HG02885 (cell line): ENCODE data around the gene NRTN.

ENCODE experiments used
- ATAC-seq: cut with Tn5 transposase; IDR thresholded peaks from one replicate; pipeline ENCODE4 v1.9.1; 2021; ENCODE audit warnings: mild to moderate bottlenecking; ENCODE audit not compliant: unreplicated experiment, poor library complexity

Gene NRTN

DNA sequence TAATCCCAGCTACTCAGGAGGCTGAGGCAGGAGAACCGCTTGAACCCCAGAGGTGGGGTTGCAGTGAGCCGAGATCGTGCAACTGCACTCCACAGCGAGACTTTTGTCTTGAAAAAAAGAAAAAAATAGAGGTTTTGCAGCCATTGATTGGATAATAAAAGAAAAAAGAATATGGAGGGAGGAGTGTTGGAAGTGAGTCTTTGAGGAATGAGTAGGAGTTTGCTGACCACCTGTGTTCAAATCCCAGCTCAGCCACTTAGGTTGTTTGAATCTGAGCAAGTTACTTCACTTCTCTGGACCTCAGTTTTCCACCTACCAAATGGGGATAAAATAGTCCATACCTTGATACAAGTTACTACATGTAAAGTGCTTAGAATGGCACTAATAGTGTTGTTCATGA lies 6.2 kb downstream of the NRTN start:
- ATAC-seq: no peak

GRCh38 chr19:5814123-5814851 lies 9.4 kb downstream of the NRTN start:
- no peak for ATAC-seq

- no peak for ATAC-seq
Observed at GRCh38 chr19:5814852-5815246, 10.0 kb downstream of the NRTN start.

GRCh38 chr19:5817218-5817617 lies 12.4 kb downstream of the NRTN start:
- no peak for ATAC-seq

GRCh38 chr19:5818594-5818993 lies 13.7 kb downstream of the NRTN start:
- no peak for ATAC-seq

GRCh38 chr19:5820785-5821184 lies 15.9 kb downstream of the NRTN start:
- no peak for ATAC-seq

GRCh38 chr19:5821521-5822180 lies 16.8 kb downstream of the NRTN start:
- no peak for ATAC-seq

- no peak for ATAC-seq
Observed at GRCh38 chr19:5822181-5822844, 17.4 kb downstream of the NRTN start.

GRCh38 chr19:5823579-5824281 lies 18.9 kb downstream of the NRTN start:
- ATAC-seq: no peak

DNA sequence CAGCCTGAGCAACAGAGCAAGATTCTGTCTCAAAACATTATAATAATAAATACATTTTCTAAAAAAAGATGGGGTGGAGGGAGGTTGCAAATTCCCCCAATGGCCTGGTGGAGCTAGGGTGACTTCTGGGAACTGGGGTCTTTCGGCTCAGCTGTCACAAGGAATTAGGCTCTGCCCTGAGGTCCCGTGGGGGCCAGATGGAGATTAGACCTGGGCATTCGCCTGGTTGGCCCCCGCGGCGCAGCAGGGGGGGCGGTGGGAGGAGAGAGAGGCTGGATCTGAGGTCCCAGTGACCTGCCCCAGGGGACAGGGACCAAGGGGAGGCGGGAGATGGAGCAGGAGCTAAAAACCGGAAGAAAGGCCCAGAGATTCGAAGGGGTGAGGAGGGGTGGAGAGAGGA lies 19.9 kb downstream of the NRTN start:
- ATAC-seq: no peak

GRCh38 chr19:5825178-5825577 lies 20.3 kb downstream of the NRTN start:
- ATAC-seq: no peak

DNA sequence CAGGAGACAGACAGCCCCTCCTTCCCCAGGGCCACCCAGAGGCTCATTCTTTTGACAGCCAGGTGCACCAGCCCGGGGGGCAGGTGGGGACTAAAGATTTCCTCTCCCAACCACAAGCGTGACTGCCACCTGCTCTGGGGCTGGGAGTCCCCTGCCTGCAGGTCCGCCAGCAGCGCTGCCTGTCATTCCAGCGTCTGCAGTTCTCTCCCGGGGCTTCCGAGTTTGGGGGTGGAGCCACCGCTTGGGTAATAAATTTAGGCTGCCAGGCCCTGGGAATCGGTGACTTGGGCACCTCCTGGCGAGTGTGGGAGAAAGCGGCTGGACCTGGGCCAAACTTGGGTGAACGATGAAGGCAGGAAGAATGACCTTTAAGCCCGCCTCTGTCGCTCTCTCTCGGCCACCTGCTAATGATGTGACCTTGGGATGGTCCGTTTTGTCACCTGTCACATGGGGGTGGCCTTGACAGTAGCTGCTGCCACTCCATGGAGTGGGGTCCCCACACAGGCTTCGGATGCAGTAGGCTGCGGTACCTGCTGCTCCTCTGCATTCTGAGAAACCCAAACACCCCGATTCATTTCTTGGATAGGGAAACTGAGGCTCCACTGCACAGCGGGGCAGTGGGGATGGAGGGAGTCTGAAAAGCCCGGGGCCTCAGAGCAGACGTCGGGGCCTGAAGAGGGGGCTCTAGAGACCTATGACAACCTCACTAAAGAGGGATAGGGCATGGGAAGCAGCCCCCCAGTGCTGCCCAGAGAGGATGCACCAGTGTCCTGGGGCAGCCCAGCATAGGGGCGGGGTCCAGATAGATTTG lies 21.9 kb downstream of the NRTN start:
- ATAC-seq: no peak

GRCh38 chr19:5827342-5827890 lies 22.5 kb downstream of the NRTN start:
- no peak for ATAC-seq

- ATAC-seq: peak; percentile 67
Observed at GRCh38 chr19:5827891-5828660, 23.2 kb downstream of the NRTN start.

DNA sequence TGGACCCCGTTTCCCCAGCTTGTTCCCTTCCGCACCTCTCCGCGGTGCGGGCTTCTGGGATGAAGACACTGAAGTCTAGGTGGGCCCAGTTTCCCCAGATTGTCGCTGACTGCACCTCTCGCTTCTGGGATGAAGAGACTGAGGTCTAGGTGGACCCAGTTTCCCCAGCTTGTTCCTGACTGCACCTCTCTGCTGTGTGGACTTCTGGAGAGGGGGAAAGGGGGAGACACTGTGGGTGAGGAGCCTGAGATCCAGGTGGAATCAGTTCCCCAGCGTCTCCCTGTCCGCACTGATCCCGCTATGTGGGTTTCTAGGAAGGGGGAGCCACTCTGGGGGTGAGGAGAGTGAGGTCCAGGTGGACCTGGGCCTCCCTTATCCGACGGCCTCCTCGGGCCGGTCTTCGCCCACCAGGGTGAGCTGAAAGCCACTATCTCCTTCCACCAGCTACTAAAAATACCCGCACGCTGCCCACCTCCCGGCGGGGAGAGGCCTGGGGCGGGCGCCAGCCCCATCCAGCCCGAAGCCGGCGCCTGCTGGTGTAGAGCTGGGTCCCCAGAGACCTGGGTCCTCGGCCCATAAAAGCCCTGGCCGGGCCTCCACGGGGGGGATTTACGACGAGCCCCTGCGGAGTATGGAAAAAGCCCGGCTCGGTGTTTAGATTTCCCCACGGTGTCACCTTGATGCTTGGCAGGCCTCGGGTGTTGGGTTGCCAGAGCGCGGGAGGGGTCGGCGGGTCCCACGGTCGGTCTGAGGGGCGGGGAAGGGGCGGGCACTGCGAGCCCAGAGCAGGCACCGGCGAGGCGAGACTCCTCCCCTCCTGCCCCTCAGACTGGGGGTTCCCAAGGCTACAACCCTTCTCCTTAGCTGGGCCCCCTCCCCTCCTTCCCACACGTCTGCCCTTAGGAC lies 24.0 kb downstream of the NRTN start:
- ATAC-seq: no peak

DNA sequence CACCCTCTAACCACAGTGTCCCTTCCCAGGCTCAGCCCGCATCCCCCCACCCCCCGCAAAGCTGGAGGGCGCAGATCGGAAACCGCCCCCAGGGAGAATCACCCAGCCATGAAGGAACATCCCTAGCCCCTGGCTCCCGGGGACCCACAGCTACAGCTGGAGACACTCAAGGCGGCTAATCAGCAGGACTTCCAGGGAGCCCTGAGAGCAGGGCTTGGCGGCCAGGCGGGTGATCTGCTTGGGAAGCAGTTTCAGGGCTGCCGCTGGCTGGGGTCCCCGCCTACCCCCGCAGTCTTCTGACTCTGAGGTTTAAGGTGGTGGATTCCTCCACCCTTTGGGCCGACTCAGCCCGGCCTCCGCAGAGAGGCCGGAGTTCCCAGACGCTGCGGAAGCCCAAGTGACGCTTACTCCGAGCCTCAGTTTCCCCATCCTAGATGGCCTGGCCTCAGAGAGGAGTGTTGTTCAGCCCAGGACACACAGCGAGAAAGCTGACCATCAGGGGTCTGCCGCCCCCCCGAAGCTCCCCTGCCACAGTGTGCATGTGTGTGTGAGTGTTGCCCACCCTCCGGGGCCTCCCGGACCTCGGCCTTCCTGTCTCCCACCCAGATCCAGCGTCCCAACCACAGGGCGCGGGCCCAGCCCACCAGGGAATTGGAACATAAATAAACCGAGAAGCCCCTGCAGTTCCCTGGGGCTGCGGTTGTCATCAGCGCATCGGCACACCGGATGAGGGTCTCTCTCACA lies 24.9 kb downstream of the NRTN start:
- ATAC-seq: no peak

DNA sequence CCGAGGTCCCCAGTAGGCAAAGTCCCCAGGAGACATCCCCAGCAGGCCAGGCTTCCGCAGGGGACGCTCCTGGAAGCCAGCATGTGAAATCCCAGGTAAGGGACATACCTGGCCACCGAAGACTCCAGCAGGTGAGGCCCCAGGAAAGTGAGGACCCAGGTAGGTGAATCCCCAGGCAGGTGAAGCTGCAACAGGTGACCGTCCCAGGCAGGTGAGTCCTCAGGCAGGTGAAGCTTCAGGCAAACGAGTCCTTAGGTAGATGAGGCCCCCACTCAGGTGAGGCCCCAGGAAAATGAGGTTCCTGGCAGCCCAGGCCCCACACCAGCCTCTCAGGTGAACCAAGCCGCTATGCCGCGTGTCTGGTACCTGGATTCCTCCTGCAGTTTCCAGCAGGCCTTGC lies 26.3 kb downstream of the NRTN start:
- ATAC-seq: no peak
